HG03521 (cell line): Measurements from ENCODE around the gene LECT2.
A peak's percentile ranks its signal among the peaks of the same experiment; 100 is the strongest.

ENCODE experiments used
- ATAC-seq: cut with Tn5 transposase; IDR thresholded peaks from one replicate; pipeline ENCODE4 v1.9.1; 2021; ENCODE audit warnings: mild to moderate bottlenecking, moderate library complexity; ENCODE audit not compliant: unreplicated experiment

The LECT2 gene

DNA sequence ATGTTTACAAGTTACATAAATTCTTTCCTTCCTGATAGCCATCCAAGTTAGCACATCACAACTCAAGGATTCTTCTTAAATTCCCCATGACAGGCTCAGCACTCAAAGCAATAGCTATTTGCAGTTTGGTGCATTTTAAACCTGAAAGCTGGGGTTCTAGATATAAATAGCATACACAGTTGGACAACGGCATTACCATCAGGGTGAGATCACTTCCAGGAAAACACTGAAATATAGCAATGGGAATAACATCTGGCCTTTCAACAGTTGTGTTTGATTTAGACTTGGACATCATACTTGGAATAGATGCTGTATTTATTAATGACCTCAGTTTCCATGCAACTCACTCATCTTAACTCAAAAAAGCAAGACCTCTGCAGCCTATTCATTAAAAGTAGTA lies 24.7 kb upstream of the LECT2 start:
- ATAC-seq: no peak

DNA sequence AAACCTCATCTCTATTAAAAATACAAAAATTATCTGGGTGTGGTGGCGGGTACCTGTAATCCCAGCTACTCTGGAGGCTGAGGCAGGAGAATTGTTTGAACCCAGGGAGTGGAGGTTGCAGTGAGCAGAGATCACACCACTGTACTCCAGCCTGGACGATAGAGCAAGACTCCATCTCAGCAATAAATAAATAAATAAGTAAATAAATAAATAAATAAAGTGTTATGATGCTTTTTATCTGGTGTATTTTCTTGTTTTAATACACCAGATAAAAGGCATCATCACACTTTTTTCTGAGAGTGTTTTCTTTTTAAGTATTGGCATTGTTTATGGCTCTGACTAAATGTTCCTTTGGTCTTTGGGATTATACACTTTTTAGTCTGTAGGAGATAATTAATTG lies 24.2 kb upstream of the LECT2 start:
- ATAC-seq: no peak

DNA sequence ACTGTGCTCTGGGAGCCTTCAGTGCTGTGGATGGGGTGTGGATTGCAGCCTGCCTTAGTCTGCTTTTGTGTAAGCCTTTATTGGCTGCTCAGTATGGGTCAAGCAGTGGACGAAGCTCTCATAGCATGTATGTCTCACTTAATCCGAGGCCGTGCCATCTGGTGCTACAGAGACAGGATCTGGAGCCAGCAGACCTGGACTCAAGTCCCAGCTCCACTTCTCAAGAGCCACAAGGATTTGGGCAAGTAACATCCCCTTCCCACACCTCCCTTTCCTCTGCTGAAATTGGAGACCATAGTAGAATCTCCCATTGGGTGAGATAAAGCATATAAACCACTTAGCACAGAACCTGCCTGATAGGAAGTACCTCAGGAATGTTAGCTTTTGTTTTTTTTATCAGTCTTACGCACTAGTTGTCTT lies 23.4 kb upstream of the LECT2 start:
- ATAC-seq: no peak

DNA sequence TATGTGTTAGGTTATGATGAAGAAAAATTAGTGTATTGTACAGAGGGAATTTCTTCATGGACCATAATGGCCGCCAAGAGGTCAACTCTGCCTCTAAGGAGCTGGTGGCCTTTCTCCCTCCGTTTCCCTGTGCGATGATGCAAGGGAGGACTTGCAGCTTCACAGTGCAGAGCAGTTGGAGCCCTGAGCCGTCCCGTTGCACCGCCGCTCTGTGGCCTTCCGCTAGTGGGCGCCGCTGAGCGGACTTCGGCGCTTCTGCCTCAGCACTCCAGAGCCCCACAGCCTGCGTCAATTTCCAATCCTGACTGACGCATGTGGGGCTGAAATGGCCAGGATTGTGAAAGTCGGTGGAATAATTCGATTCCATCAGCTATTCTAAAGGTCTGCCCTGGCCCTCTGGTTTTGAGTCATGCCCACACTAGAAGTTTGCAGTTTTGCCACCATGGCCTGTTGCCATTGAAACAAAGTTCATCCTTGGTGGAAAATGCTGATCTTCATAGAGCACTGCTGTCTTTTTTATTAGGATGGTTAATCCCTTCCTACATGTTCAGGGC lies 22.7 kb upstream of the LECT2 start:
- ATAC-seq: peak; percentile 69

DNA sequence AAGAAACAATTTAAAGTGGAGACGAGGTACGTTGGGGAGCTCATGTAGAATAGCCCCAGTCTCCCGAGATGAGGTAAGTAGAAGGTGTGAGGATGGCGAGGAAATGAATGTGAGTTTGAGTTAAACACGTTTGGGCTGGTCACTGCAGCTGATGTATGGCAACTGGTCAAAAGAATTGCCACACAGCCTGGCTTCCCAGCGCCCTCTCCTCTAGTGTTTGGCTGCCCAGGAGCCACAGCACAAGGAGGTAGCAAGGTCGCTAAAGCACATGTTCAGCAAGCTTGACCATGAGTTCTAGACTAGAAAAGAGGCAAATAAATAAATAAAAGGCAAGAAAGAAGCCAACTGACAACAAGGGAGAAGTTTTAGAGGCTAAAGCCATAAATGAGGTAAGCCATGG lies 21.4 kb upstream of the LECT2 start:
- ATAC-seq: no peak

DNA sequence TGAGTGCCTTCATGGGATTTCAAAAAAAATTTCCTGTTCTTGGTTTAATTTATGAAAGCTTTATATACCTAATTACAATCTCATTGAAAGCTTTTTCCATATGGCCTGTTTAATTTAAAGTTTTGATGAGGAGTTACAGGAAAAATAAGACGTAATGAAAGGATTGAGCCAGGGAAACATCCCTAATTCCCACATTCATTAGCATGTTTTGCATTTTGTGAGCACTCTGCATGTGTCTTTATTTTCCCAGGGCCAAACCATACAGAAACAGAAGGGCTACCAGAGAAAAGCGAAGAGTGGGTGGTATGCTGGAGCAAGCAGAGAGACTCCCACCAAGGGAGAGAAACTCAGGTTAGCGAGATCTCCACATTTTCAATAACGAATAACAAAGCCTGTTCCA lies 20.3 kb upstream of the LECT2 start:
- ATAC-seq: no peak

DNA sequence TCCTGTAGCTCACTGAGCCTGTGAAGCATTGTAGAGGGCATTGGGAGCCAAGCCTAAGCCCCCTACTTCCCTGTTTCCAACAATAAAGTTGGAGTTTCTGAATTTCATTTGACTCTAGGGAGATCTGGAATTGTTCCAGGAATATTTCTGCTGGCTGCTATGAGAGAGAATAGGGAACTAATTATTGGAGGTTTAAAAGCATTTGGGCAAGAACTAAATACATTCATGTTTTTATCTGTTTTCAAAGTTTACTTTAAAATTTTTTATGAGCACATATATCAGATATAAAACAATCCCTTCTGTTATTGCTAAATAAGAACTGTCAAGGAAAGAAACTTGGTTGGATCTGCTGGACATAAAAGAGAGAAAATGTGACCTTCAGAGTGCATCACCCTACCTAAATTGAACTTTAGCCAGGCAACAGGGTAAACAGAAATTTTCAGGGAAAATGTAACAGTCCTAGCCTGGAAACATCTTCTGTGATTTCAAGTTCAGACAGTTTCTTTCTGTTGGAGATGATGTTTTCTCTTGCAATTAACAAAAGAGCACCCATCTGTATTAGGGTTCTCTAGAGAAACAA lies 19.3 kb upstream of the LECT2 start:
- no peak for ATAC-seq

DNA sequence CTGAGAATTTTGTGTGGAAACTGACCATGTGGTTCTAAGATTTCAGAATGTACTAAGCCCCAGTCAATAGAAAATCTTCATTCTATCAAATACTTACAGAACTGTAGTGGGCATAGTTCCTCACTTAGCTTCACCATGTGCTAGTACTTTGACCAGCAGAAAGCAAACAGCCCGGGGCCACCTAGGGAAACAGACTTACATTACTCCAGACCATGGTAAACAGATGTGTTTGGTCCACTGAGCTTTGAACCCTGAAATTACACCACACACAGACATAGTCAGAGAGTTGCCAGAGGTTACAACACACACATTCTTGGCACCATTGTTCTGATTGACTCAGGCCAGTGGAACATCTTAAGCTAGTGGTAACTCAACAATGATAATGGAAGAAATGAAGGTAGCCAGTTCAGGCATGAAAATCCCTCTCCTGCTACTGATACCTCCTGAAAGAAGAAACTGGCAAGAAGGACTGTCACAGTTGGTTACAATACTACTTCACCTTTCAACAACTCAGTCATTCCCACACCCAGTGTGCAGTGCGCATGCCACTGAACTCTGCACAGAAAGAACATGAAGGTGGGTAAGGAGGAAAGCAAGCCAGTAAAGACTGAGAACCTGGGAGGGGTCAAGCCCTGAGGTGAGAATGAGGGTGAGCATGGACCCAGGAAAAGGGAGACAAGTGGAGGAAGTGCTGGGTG lies 18.7 kb upstream of the LECT2 start:
- no peak for ATAC-seq

DNA sequence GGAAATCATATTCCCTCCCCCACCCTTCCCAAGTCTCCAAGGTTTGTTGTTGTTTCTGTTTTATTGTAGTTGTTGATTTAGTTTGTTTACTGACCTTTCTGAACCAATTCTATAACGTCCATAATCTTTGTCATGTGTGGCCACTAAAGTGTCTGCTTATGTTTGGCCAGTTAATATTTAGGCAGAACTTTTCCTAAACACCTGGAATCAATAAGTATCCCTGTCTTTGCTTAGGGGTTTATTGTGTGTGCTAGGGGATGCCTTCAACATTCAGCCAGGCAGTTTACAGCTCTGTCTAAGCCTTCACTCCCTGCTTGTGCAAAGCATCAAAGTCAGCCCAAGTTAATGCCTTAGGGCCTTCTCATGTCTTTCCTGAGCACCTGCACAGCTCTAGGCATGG lies 16.9 kb upstream of the LECT2 start:
- no peak for ATAC-seq

DNA sequence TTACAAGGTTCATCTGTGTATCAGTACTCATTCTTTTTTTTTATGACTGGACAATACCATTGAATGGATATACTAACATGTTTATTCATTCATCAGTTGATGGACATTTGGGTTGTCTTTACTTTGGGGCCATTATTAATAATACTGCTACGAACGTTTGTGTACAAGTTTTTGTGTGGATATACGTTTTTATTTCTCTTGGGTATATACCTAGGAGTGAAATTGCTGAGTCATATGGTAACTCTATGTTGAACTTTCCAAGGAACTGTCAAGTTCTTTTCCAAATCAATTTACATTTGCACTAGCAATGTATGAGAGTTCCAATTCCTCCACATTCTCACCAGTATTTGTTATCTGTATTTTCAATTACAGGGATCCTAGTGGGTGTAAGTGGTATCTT lies 12.0 kb upstream of the LECT2 start:
- no peak for ATAC-seq

DNA sequence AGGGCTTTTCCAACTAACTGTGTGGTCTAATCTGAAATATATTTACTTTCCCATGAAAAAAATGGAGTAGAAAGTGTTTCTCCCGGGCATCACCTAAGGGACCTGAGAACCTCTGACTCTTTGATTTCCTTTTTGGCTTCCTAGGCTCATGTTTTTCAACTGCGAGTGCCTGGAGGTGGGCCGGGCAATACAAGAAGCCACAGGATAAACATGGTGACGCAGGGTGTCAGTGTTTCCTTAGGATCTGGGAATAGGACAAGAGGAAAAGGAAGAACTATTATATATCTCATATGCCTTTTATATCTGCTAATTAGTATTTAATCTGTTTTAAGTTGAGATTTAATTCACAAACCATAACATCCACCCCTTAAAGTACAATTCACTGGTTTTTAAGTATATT lies 11.4 kb upstream of the LECT2 start:
- no peak for ATAC-seq

DNA sequence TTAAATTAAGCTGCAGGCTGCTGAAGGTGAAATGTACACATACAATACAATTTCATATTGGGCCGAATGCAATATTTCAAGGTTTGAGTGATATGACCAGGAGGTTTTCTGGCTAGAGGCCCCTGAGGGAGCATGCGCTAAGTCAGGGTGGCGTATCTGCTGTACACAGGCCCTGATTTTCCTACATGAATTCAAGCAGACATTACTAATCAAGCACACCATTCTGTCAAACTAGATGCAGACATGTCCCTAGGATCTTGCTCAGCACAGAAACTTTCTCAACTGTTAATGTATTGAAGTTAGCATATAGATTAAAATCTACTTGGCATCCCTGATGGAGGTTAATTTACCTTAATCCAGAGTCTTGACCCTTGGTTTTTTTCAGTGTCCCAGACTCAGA lies 10.7 kb upstream of the LECT2 start:
- ATAC-seq: no peak

DNA sequence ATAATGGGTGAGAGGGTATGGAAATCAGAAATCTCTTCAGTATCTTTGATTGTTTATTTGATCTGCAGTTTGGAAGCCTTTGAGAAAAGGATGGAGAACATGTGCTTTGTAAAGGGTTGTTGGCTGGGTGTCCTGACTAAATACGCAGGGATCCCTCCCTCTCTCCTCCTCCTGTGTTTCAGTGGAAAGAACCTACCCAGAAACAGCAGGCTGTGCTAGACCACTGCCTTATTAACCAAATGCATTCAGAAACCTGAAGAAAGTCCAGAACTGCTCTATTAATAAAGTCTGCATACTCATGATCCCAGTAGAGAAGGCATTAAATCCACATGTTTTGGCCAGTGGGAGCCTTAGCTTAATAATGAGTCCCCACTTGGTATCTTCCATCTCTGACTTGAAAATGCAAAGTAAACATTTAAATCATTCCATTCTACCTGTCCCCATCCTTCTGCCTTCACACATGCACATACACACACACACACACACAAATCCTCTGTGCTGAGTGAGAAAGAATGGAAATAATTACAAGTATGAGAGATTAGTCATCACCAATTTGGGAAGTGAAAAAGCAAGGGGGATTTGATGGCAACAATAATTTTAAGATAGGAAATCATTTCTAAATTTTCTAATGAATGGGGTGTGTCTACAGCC lies 10.0 kb upstream of the LECT2 start:
- no peak for ATAC-seq

DNA sequence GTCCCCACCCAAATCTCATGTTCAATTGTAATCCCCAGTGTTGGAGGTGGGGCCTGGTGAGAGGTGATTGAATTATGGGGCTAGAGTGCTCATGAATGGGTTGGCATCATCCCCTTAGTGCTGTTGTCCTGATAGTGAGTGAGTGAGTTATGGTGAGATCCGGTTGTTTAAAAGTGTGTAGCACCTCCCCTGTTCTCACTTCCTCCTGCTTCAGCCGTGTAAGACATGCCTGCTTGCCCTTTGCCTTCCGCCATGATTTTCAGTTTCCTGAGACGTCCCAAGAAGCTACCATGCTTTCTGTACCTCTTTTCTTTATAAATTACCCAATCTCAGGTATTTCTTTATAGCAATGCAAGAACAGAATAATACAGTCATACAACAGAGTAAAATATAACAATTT lies 742 bp upstream of the LECT2 start:
- ATAC-seq: peak; percentile 50

DNA sequence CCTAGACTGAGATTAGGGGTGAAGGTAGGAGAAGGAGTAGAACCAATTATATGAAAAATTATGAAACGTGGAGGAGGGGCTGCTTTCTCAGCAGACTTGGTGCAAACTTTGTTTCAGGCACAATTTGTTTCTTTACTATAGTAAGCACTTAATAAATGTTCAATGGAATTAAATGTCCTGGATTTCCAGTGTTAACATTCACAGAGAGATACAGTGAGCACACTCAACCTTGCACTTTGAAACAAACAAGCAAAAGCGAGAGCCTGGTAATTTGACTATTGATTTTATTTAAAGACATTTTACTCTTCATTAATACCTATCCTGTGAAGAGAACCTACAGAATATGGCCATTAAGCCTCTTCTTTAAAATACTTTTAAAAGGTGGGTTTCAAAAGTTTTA lies 933 bp downstream of the LECT2 start:
- ATAC-seq: no peak

DNA sequence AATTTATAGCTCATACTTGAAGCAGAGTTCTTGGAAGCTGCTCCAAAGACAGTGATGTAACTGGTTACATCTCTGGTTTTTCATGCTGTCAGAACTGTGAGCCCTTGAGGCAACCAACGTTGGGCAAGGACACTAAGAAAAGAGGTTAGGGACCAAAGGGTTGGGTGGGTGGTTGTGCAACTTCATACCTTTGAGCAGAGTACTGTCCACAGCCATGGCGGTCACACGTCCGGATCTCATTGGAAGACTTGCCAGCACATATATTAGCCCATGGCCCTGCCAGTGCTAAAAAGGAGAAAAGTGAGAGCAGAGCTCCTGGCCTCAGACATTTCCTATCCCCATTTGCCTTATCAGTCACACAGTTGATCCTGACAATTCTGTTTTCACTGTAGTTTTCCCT lies 2.1 kb downstream of the LECT2 start:
- no peak for ATAC-seq

DNA sequence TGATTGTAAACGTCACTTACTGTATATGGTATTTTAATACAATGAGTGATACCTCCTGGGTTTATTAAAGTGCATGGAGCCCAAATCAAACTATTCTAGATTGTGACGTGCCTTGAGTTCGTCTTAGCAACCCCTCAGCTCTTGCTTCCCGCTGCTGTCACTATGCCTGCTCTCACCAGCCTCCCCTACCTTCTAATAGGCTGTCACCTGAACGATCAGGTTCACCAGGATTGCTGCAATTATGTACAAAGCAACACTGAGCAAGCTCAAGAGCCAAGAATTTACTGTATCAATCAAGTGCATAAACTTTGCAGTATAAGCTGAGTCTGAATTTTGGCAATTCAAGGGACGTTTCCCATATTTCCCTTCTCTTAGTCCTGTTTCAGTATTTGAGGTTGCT lies 3.0 kb downstream of the LECT2 start:
- ATAC-seq: no peak

DNA sequence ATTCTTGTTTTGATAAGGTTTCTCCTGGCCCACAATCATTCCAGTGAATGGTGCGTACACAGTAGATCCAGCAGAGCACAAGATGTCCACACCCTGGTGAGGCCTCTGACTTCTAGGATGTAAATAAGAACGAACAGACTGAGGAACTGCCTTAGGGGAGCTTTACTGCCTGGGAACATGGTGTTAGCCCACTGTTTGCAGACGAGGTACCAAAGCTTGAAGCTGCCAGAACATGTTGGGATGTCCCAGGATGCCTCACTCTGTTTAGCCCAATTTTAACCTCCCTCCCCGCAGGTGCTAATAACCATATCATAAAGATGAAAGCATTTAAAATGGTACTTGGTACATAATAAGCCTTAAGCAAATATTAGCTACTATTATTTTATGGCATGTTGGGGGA lies 3.5 kb downstream of the LECT2 start:
- no peak for ATAC-seq

DNA sequence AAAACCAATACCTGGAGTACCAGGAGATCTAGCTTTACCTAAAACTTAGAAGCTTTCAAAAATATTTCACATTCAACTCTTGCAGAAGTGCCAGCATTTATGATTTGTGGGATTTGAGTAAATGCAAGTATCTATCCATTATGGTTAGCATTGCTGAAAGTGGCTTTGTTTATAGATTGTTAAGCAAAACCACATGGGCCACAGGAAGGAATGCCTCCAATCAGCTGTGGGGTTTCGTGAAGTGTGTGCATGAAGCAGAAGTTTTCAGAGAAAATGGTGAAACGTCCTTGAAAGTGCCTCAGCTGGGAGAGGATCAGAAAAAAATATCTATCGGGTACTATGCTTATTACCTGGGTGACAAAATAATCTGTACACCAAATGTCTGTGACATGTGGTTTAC lies 4.2 kb downstream of the LECT2 start:
- ATAC-seq: no peak

DNA sequence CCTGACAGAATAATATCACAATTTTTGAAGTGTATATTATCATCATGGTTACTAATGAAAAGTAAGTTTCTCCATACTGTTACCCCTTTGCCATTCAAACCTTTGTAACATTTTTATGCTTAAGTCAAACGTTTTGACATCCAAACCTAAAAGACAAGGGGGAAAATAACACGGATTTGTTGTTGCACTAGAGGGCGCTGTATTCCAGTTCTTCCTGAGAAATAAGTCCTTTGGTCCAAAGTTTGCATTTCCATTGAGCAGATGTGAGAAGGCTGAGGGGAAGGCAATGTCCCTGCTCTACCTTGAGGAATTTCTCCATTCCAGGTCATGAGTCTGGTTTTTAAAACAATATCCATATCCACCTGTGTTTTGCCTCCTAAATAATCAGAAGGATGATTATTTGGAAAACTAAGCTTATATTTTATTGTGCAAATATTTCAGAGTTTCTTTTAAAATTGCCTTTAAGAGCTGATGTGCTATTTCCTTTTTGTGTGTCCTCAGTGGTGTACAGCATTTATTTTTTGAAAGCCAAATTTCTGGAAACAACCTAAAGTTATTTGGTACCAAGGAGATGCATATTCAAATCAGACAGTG lies 9.7 kb downstream of the LECT2 start:
- ATAC-seq: no peak

DNA sequence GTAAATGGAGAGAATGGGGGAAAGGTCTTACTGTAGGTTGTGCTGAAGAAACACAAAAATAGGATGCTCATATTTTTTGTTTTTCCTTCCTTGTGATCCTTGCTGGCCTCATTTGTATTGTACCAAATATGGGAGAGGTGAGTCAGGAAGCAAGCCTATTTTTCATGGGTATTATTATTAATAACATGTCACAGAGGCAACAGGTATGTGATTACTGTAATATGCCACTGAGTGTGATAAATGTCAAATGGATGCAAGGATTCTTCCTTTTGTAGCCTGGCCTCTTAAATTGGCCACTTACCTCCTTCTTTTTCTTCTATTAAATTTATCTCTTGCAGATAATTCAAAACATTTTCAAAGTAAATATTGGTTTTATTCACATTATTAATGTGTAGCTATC lies 10.2 kb downstream of the LECT2 start:
- ATAC-seq: no peak

DNA sequence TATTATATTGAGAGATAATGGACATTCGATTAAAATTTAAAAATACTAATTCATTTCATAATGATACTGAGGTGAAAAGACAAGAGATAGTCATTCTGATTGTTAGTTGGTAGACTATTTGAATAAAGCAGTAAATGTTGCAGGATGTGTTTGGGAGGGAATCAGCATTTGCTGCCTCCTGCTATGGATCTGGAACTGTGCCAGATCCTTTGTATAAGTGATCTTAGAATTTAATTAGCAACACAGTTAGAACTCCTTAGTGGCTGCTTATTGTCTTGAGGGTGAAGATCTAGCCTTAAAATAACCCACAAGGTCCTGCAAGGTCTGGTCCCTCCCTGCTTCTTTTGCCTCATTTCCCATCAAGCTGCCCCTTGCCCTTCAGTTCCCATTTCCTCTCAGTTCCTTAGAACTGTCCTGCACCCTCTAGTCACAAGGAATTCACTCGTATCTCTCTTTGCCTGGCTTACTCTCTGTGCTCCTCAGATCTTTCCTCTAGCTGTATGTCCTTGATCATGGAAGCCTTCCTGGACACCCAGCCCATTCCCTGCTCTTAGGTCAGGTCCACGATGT lies 12.5 kb downstream of the LECT2 start:
- ATAC-seq: no peak
